Gastrocnemius medialis (tissue), 4 donors: ENCODE data around the gene PIAS2. TPM values are rescaled to one million over a fixed set of nuclear protein-coding genes. Genes with fewer than 3 reads are reported as not detected.

ENCODE experiments used
- ATAC-seq, 2 donors: fragments of 150-250 bp; one replicate each; pipeline ENCODE4 v1.9.1; 2016
- DNase-seq, 2 donors: peaks; one replicate each; pipeline ENCODE4 v3.0.0-alpha.2; 2019
- H3K27ac ChIP-seq, 4 donors: fragments of 200-600 bp; sonication (generic); 1 replicate in 1 of 4; 2 replicates in 3 of 4; pipeline ENCODE4 v1.5.1; 2016 to 2018; ENCODE audit warnings: mild to moderate bottlenecking in 2 of 4, moderate library complexity in 1 of 4
- H3K27me3 ChIP-seq, 3 donors: fragments of 200-600 bp; sonication (generic) in 2 of 3; 1 replicate in 1 of 3; 2 replicates in 2 of 3; pipeline versions ENCODE4 v1.5.1 to v1.6.0; 2016 to 2019; ENCODE audit warnings: mild to moderate bottlenecking in 1 of 3, moderate library complexity in 1 of 3
- H3K36me3 ChIP-seq, 2 donors: fragments of 200-600 bp; sonication (generic) in 1 of 2; one replicate each; pipeline ENCODE4 v1.5.1; 2017 to 2018
- H3K4me1 ChIP-seq, 2 donors: fragments of 200-600 bp; sonication (generic) in 1 of 2; one replicate each; pipeline ENCODE4 v1.5.1; 2016 to 2017; ENCODE audit warnings: mild to moderate bottlenecking in 2 of 2
- H3K4me3 ChIP-seq, 4 donors: fragments of 200-600 bp; sonication (generic) in 3 of 4; 1 replicate in 1 of 4; 2 replicates in 3 of 4; pipeline ENCODE4 v1.5.1; 2016 to 2019; ENCODE audit warnings: mild to moderate bottlenecking in 2 of 4
- H3K9me3 ChIP-seq, 3 donors: fragments of 200-600 bp; sonication (generic) in 2 of 3; 1 replicate in 1 of 3; 2 replicates in 2 of 3; pipeline ENCODE4 v1.5.1; 2016 to 2019
- CTCF ChIP-seq, 5 experiments: fragments of 450-650 bp in 3 of 5; fragments of 200-600 bp in 2 of 5; sonication (generic) in 2 of 5; IDR thresholded peaks in 4 of 5; conservative IDR thresholded peaks in 1 of 5; 1 replicate in 4 of 5; 2 replicates in 1 of 5; pipeline ENCODE4 v1.5.1; 2016 to 2019; ENCODE audit warnings: antibody characterized with exemption in 5 of 5, mild to moderate bottlenecking in 3 of 5, moderate library complexity in 3 of 5
- POLR2A ChIP-seq, 2 donors: fragments of 450-650 bp; IDR thresholded peaks; one replicate each; pipeline ENCODE4 v1.6.1; 2017; ENCODE audit warnings: antibody characterized with exemption in 2 of 2, mild to moderate bottlenecking in 2 of 2, moderate library complexity in 2 of 2
- in situ Hi-C, 4 donors: fragments of 200-750 bp; cut with MboI; loops; one replicate each; pipeline versions ENCODE4 v1.15.0 to v1.8.0; 2017; ENCODE audit warnings: low sequenced_read_pairs in 4 of 4
- intact Hi-C: fragments of 100-400 bp; cut with DNase I; formaldehyde crosslinking; loops from one replicate; pipeline ENCODE4 v1.15.1; 2023; ENCODE audit warnings: low total_unique reads
- total RNA-seq, 4 donors: library from RNA; depleted of rRNA; stranded (reverse); fragments of >200 nt; gene quantifications; one replicate each; pipeline versions ENCODE4 v1.1.0 to v1.2.3, GENCODE V29; 2016

The PIAS2 gene
- total RNA-seq, 4 donors from 2014 or later: 14.9 to 41.2 (median 25.1) TPM

GRCh38 chr18:46820863-46821262, 96.4 kb downstream of the PIAS2 start:
- in situ Hi-C loops: no loop called here
- no peaks in the 10 kb centered on the region for H3K36me3 ChIP-seq
- TF ChIP-seq POLR2A (IDR thresholded peaks at IDR 0.05) (no peak), CTCF (IDR thresholded peaks at IDR 0.05 in 4 of 5, conservative IDR thresholded peaks at IDR 0.05 in 1 of 5) (no peak)
- ATAC-seq (peak; percentile 99 to 100), DNase-seq (peak; percentile 31 to 53)
- no peaks in the 10 kb centered on the region for H3K9me3 ChIP-seq
- H3K4me1 ChIP-seq: peaks cover 14 to 19% of the 10 kb centered on the region in 2 donors
- intact Hi-C loops: loop anchor here (2.0 kb wide), 1 partner anchor 96 kb away; the partner anchor contains the start of genes KATNAL2 and PIAS2
- peak overlapping the region; percentile 63 to 73 (median 68) for H3K27ac ChIP-seq
- peak overlapping the region in 1 of 4 donors; percentile 4 for H3K4me3 ChIP-seq
- H3K27me3 ChIP-seq: no peaks in the 10 kb centered on the region

- no peak for ATAC-seq
- no peak overlapping the region for H3K27ac ChIP-seq
- H3K4me1 ChIP-seq: peaks cover 6 to 17% of the 10 kb centered on the region in 2 donors
- H3K4me3 ChIP-seq: no peak overlapping the region
- DNase-seq: no peak
- H3K9me3 ChIP-seq: no peaks in the 10 kb centered on the region
- TF ChIP-seq CTCF (IDR thresholded peaks at IDR 0.05 in 4 of 5, conservative IDR thresholded peaks at IDR 0.05 in 1 of 5) (no peak), POLR2A (IDR thresholded peaks at IDR 0.05) (no peak)
- intact Hi-C loops (loop anchor here (5.0 kb wide), 1 partner anchor 58 kb away; the partner anchor contains the start of gene ST8SIA5), in situ Hi-C loops (no loop called here)
- H3K27me3 ChIP-seq: no peaks in the 10 kb centered on the region
- H3K36me3 ChIP-seq: no peaks in the 10 kb centered on the region
Observed at GRCh38 chr18:46815661-46816060, 101.6 kb downstream of the PIAS2 start.

GRCh38 chr18:46814399-46814798, 102.9 kb downstream of the PIAS2 start:
- Histone ChIP-seq H3K27ac (no peak overlapping the region), H3K9me3 (no peaks in the 10 kb centered on the region), H3K36me3 (no peaks in the 10 kb centered on the region), H3K4me1 (peaks cover 3 to 10% of the 10 kb centered on the region in 2 donors), H3K27me3 (no peaks in the 10 kb centered on the region), H3K4me3 (no peak overlapping the region)
- no peak for DNase-seq
- in situ Hi-C loops: no loop called here
- no peak for ATAC-seq
- no peak for TF ChIP-seq CTCF (IDR thresholded peaks at IDR 0.05 in 4 of 5, conservative IDR thresholded peaks at IDR 0.05 in 1 of 5)
- TF ChIP-seq POLR2A (IDR thresholded peaks at IDR 0.05): no peak
- intact Hi-C loops: no loop called here

GRCh38 chr18:46812311-46812710, 105.0 kb downstream of the PIAS2 start:
- H3K9me3 ChIP-seq: no peaks in the 10 kb centered on the region
- H3K4me1 ChIP-seq: peaks cover 3 to 10% of the 10 kb centered on the region in 2 donors
- H3K27ac ChIP-seq: no peak overlapping the region
- ATAC-seq: no peak
- intact Hi-C loops (no loop called here), in situ Hi-C loops (no loop called here)
- no peak for DNase-seq
- no peak for TF ChIP-seq POLR2A (IDR thresholded peaks at IDR 0.05)
- TF ChIP-seq CTCF (IDR thresholded peaks at IDR 0.05 in 4 of 5, conservative IDR thresholded peaks at IDR 0.05 in 1 of 5): no peak
- no peak overlapping the region for H3K4me3 ChIP-seq
- H3K27me3 ChIP-seq: no peaks in the 10 kb centered on the region
- H3K36me3 ChIP-seq: no peaks in the 10 kb centered on the region

GRCh38 chr18:46810481-46811000, 106.8 kb downstream of the PIAS2 start:
- intact Hi-C loops: no loop called here
- TF ChIP-seq POLR2A (IDR thresholded peaks at IDR 0.05): no peak
- no peaks in the 10 kb centered on the region for H3K36me3 ChIP-seq
- H3K27ac ChIP-seq: no peak overlapping the region
- no peak for ATAC-seq
- no peaks in the 10 kb centered on the region for H3K9me3 ChIP-seq
- in situ Hi-C loops: no loop called here
- H3K4me3 ChIP-seq: no peak overlapping the region
- no peaks in the 10 kb centered on the region for H3K27me3 ChIP-seq
- no peak for DNase-seq
- peaks cover 3 to 10% of the 10 kb centered on the region in 2 donors for H3K4me1 ChIP-seq
